Cardiac muscle cell (in vitro differentiated cells and primary cell): ENCODE measurements around the gene DPYD. TPM values are rescaled to one million over a fixed set of nuclear protein-coding genes. Genes with fewer than 3 reads are reported as not detected.

Source experiments
- DNase-seq, 2 donors: peaks; one replicate each; pipeline versions ENCODE4 v3.0.0 to v3.0.0-alpha.2; 2010 to 2017; ENCODE audit warnings: low read depth in 1 of 2, low spot score in 1 of 2
- H3K27ac ChIP-seq: fragments of 200-600 bp; sonication (generic); 2 replicates; pipeline ENCODE4 v1.5.1; 2016
- H3K27me3 ChIP-seq: fragments of 200-600 bp; sonication (generic); 2 replicates; pipeline ENCODE4 v1.6.0; 2016; ENCODE audit warnings: control low read depth
- H3K36me3 ChIP-seq: fragments of 200-600 bp; sonication (generic); 2 replicates; pipeline ENCODE4 v1.5.1; 2016; ENCODE audit warnings: control low read depth
- H3K4me1 ChIP-seq: fragments of 200-600 bp; sonication (generic); 2 replicates; pipeline ENCODE4 v1.8.1; 2017; ENCODE audit warnings: low read depth, mild to moderate bottlenecking, mixed run types
- H3K4me3 ChIP-seq: fragments of 200-600 bp; sonication (generic); 2 replicates; pipeline ENCODE4 v1.5.1; 2016; ENCODE audit warnings: mild to moderate bottlenecking
- H3K9me3 ChIP-seq: fragments of 200-600 bp; sonication (generic); 2 replicates; pipeline ENCODE4 v1.5.1; 2017; ENCODE audit warnings: low read depth, mild to moderate bottlenecking, control low read depth
- CTCF ChIP-seq: IDR thresholded peaks from 2 replicates; pipeline ENCODE4 v1.5.1; 2012; ENCODE audit warnings: low read depth, mild to moderate bottlenecking, low read length
- polyA plus RNA-seq: library from polyadenylated mRNA; unstranded; fragments of >200 nt; fragmentation: Nextera tagmentation; extraction: Ambion mirVana; gene quantifications from 2 replicates; pipeline ENCODE4 v1.2.1, GENCODE V29; 2016
- total RNA-seq: library from RNA; depleted of rRNA; stranded (reverse); fragments of >200 nt; gene quantifications from 2 replicates; pipeline ENCODE4 v1.2.3, GENCODE V29; 2016

The DPYD gene
- total and polyA plus RNA-seq, 2 experiments from 2014 or later, result 0.66 to 2.0 TPM

GRCh38 chr1:97608272-97608671 is 312.6 kb downstream of the DPYD start:
- TF ChIP-seq CTCF, result no peak
- Histone ChIP-seq H3K9me3 (no peaks in the 10 kb centered on the region), H3K4me1 (no peaks in the 10 kb centered on the region), H3K36me3 (no peaks in the 10 kb centered on the region), H3K4me3 (no peak overlapping the region), H3K27ac (no peak overlapping the region), H3K27me3 (no peaks in the 10 kb centered on the region)
- DNase-seq, result no peak

DNA sequence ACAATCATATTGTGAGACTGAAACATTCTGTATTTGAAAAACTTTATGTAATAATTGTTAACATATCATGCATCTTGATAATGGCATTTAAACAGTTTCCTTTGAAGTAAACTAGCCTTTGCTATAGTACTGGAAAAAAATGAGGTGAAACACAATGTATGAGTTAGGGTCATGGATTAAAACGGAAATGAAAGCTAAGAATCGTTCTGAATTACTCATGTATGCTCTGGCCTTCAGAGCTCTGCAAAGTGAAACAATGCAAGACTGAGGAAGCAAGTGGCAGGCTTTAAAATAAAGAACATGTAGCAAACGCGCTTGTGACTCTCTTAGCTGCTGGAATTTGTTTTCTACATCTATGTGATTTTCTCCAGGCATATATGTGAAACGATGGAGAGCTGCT is 317.1 kb downstream of the DPYD start:
- H3K36me3 ChIP-seq, result no peaks in the 10 kb centered on the region
- H3K27ac ChIP-seq, result no peak overlapping the region
- H3K9me3 ChIP-seq, result no peaks in the 10 kb centered on the region
- no peaks in the 10 kb centered on the region for H3K4me1 ChIP-seq
- H3K27me3 ChIP-seq, result no peaks in the 10 kb centered on the region
- no peak for TF ChIP-seq CTCF
- peak in 1 of 2 donors; percentile 37 for DNase-seq
- H3K4me3 ChIP-seq, result no peak overlapping the region

GRCh38 chr1:97603218-97603617 is 317.6 kb downstream of the DPYD start:
- TF ChIP-seq CTCF, result no peak
- no peak overlapping the region for H3K27ac ChIP-seq
- no peaks in the 10 kb centered on the region for H3K36me3 ChIP-seq

DNA sequence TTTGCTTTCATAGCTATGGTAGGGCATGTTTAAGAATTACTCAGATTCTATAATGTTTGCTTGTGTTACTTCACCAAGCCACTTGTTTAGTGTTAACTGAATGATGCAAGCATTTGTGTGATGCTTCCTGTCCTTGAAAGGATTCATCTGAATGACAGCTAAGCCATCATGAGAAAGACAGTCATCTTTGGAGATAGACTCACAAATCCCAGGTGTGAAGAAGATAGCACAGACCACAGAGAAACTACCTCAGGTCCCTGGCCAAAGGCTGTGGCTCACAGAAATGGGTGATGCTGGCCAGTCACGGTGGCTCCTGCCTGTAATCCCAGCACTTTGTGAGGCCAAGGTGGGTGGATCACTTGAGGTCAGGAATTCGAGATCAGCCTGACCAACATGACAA is 321.4 kb downstream of the DPYD start:
- H3K4me1 ChIP-seq, result no peaks in the 10 kb centered on the region
- H3K27ac ChIP-seq, result no peak overlapping the region
- no peaks in the 10 kb centered on the region for H3K36me3 ChIP-seq
- H3K27me3 ChIP-seq, result no peaks in the 10 kb centered on the region
- no peak overlapping the region for H3K4me3 ChIP-seq
- no peaks in the 10 kb centered on the region for H3K9me3 ChIP-seq
- no peak for DNase-seq
- no peak for TF ChIP-seq CTCF

More at GRCh38 chr1:97603218-97603617, 317.6 kb downstream of the DPYD start:
- no peaks in the 10 kb centered on the region for H3K4me1 ChIP-seq
- H3K9me3 ChIP-seq, result no peaks in the 10 kb centered on the region
- H3K4me3 ChIP-seq, result no peak overlapping the region
- no peak for DNase-seq
- H3K27me3 ChIP-seq, result no peaks in the 10 kb centered on the region

DNA sequence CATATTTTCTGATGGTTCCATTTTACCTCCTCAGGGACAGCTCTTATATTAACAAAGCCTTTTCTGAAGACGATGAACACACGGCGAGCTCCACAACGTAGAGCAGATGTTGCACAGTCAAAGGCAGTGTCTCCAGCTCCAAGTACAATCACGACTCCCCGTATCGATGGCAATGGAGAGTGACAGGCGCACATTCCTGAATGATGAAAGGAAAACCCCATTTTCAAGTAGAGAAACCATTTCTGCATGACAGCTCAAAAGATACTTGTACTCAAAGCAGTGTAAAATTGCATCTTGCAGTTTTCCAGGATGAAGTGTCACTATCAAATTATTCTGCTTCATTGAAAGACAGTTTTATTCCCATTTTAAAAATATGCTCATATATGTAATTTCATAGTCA is 327.6 kb downstream of the DPYD start:
- no peak for DNase-seq
- Histone ChIP-seq H3K27ac (no peak overlapping the region), H3K36me3 (no peaks in the 10 kb centered on the region), H3K4me3 (no peak overlapping the region), H3K9me3 (no peaks in the 10 kb centered on the region), H3K27me3 (no peaks in the 10 kb centered on the region), H3K4me1 (no peaks in the 10 kb centered on the region)
- no peak for TF ChIP-seq CTCF

- no peak for TF ChIP-seq CTCF
- no peaks in the 10 kb centered on the region for H3K27me3 ChIP-seq
- H3K9me3 ChIP-seq, result no peaks in the 10 kb centered on the region
- H3K4me3 ChIP-seq, result no peak overlapping the region
- no peak for DNase-seq
- no peaks in the 10 kb centered on the region for H3K4me1 ChIP-seq
- H3K27ac ChIP-seq, result no peak overlapping the region
- H3K36me3 ChIP-seq, result no peaks in the 10 kb centered on the region
These were observed 332.1 kb downstream of the DPYD start for GRCh38 chr1:97588772-97589171.
